Endothelial cell of hepatic sinusoid (primary cell): Measurements from ENCODE around the gene CELF2.
"Not testable (repeated sequence)": the region's sequence is repeated elsewhere in the genome, so short reads cannot be mapped to it uniquely, and the experiment has no call there.

Experiments used
- in situ Hi-C: cut with HindIII; loops from 2 replicates; pipeline ENCODE4 v1.10.0; 2017; ENCODE audit warnings: low sequenced_read_pairs

Gene CELF2

GRCh38 chr10:11359869-11360268, 342.2 kb downstream of the CELF2 start:
- in situ Hi-C loops: no loop called here

- in situ Hi-C loops: no loop called here
Measured at GRCh38 chr10:11363497-11363896, 345.8 kb downstream of the CELF2 start.

GRCh38 chr10:11364241-11364640, 346.6 kb downstream of the CELF2 start:
- in situ Hi-C loops: no loop called here

- in situ Hi-C loops: not testable (repeated sequence)
Measured at GRCh38 chr10:11366889-11367288, 349.2 kb downstream of the CELF2 start.

- in situ Hi-C loops: no loop called here
Measured at GRCh38 chr10:11367505-11367904, 349.8 kb downstream of the CELF2 start.

- in situ Hi-C loops: no loop called here
Measured at GRCh38 chr10:11373717-11374171, 356.1 kb downstream of the CELF2 start.

- in situ Hi-C loops: no loop called here
Measured at GRCh38 chr10:11377267-11377666, 359.6 kb downstream of the CELF2 start.

- in situ Hi-C loops: no loop called here
Measured at GRCh38 chr10:11378835-11379234, 361.2 kb downstream of the CELF2 start.

- in situ Hi-C loops: loop anchor here (10.0 kb wide), 1 partner anchor 1325 kb away; no protein-coding TSS in a partner anchor
Measured at GRCh38 chr10:11379771-11380170, 362.1 kb downstream of the CELF2 start.

- in situ Hi-C loops: loop anchor here (10.0 kb wide), 1 partner anchor 1326 kb away; no protein-coding TSS in a partner anchor
Measured at GRCh38 chr10:11381023-11381422, 363.4 kb downstream of the CELF2 start.

GRCh38 chr10:11381511-11381910, 363.8 kb downstream of the CELF2 start:
- in situ Hi-C loops: loop anchor here (10.0 kb wide), 1 partner anchor 1327 kb away; no protein-coding TSS in a partner anchor

- in situ Hi-C loops: loop anchor here (10.0 kb wide), 1 partner anchor 1327 kb away; no protein-coding TSS in a partner anchor
Measured at GRCh38 chr10:11382187-11382586, 364.5 kb downstream of the CELF2 start.

GRCh38 chr10:11386044-11386443, 368.4 kb downstream of the CELF2 start:
- in situ Hi-C loops: loop anchor here (10.0 kb wide), 1 partner anchor 1331 kb away; no protein-coding TSS in a partner anchor
